Measurements from ENCODE around the gene TLE3.
"Not testable (repeated sequence)": the region's sequence is repeated elsewhere in the genome, so short reads cannot be mapped to it uniquely, and the experiment has no call there.

Gene TLE3

DNA sequence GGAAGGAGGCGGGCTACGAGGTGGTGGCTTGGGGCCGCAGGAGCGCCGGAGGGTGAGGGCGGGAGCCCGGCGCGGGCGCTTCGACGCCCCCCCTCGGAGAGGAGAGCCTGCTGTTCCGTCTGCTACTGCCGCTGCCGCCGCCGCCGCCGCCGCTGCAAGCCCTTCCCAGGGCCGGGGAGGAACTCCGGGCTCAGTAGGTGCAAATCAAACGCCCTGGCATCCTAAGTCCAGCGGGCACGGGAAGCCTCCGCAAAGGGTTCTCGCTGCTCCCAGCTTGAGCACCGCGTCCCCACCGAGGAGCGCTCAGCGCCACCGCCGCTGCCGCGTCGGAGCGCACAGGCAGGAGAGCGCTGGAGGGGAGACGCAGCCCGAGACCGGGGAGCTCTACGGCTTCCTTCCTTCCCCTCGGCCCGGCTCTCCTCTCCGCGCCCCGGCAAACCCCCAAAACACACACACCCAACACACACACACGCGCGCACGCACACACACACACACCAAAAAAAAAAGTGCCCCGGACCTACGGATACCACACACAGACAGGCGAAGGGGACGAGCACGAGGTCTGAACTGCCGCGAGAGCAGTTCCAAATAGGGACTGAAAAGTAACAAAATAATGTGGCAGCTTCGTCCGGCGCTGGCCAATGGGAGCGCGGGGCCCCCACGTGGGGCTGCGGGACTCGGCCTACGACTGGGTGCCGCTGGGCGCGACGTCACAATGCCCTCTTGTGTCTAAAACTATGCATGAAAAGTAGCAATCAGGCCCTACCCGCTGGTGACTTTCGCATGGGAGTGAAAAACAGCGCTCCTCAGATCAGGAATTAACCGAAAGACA is at the start of gene TLE3:
Gene TLE3 (minus strand): TSS at position 597 of the 832 bp plus-strand sequence. CDS start 1,119 bp downstream, outside the sequence.
- peak; percentile 94 for DNase-seq

GRCh38 chr15:70147178-70147760 is 49.6 kb upstream of the TLE3 start:
- peak; percentile 51 for DNase-seq

DNA sequence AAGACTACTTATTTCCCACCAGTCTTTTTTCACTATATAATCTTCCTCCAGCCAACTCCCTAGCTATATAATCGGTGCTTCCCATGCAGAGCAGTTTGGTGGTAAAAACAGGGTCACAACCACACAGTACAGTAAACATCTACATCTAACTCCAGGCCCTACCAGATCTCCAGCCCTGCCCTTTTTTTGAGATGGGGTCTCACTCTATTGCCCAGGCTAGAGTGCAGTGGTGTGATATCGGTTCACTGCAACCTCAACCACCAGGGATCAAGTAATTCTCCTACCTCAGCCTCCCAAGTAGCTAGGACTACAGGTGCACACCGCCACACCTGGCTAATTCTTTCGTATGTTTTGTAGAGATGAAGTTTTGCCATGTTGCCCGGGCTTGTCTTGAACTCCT is 49.1 kb upstream of the TLE3 start:
- no peak for DNase-seq

DNA sequence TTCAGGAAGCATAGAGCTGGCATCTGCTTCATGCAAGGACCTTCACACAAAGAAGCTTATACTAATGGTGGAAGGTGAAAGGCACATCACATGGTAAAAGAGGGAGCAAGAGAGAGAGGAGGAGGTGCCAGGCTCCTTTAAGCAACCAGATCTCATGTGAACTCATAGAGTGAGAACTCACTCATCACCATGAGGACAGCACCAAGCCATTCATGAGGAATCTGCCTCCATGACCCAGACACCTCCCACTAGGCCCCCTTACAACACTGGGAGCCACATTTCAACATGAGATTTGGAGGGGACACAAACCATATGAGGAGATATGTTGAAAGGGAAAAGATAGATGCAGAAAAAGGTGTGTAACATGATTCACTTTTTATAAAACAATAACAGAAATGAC is 48.4 kb upstream of the TLE3 start:
- no peak for DNase-seq

DNA sequence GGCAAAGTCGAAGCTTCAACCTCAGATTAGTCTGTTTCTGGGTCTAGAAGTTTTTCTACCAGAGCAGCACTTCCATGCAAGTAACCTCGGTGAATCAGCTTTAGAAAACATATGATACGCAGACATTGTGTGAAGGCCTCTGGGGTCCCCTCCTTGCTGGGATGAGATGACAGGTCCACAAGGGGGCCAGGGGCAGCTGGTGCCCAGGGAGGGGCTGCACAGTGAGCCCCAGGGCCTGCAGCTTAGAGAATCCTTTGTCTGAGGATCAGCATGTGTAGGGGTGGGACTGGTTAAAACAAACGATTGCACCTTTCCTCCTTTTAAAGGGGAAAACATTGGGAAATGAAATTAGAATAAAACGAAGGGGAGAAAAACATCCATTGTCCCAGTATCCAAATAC is 47.5 kb upstream of the TLE3 start:
- DNase-seq = no peak

DNA sequence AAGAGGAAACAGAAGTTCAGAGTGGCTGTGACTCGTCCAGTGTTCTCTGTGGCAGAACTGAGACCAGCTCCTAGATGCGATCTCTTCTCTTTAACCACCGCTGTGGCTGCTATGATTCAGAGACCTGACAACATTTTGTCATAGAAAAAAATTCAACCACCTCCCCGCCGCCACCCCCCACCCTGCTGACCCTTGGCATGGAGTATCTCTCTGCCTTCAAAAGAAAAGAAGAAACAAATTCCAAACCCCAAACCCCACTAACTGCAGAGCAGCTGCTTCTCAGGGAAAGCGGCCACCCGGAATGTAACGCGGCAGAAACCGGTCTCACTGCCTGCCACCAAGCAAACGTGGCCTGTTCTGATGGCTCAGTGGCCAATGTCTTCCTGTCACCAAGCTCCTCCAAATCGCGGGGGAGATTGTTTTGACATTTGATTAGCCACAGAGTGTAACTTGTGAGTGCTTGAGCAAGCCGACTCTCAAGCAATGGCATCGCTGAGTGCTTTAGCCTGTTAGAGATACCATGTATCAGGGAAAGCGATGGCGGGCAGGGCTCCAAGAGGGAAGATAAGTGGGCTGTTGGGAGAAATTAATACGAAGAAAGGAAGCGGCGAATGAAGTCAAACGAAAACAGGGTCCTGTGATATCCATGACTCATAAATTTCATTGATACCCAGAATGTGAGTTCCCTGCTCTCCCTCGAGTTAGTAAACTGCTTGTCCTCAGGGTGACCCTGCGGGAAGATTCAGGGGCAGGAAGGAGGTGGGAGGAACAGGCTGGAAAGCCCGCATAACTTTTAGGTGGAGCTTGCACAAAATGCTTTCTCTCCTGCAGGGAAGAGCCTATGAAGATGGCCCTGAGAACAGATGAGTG is 44.8 kb upstream of the TLE3 start:
- peak; percentile 41 for DNase-seq

DNA sequence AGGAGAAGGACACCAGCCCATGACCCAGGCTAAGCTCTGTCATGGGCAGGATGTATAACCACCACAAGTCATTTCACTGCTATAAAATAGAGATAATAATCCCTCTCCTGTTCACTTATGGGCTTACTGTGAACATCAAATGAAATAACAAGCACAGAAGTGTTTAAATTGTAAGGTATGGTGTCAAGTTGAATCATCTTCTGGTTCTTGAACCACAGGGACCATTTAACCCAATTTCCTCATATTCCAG is 44.3 kb upstream of the TLE3 start:
- no peak for DNase-seq

- DNase-seq = no peak
These were observed 43.8 kb upstream of the TLE3 start for GRCh38 chr15:70141376-70142071.

- peak; percentile 12 for DNase-seq
These were observed 43.0 kb upstream of the TLE3 start for GRCh38 chr15:70140543-70141375.

- no peak for DNase-seq
These were observed 42.4 kb upstream of the TLE3 start for GRCh38 chr15:70140025-70140542.

GRCh38 chr15:70137967-70138366 is 40.2 kb upstream of the TLE3 start:
- DNase-seq = no peak

DNA sequence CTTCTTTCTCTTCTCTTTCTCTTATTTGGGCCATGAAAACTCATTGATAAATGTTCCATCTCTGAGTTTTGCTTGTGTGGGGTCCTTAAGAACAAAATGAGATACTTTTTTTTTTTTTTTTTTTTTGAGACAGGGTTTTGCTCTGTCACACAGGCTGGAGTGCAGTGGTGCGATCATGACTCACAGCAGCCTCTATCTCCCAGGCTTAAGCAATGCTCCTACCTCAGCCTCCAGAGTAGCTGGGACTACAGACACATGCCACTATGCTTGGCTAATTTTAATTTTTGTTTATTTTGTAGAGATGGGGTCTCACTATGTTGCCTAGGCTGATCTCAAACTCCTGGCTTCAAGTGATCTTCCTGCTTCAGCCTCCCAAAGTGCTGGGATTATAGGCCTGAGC is 39.3 kb upstream of the TLE3 start:
- DNase-seq = not testable (repeated sequence)

GRCh38 chr15:70133781-70134421 is 36.2 kb upstream of the TLE3 start:
- DNase-seq = no peak

DNA sequence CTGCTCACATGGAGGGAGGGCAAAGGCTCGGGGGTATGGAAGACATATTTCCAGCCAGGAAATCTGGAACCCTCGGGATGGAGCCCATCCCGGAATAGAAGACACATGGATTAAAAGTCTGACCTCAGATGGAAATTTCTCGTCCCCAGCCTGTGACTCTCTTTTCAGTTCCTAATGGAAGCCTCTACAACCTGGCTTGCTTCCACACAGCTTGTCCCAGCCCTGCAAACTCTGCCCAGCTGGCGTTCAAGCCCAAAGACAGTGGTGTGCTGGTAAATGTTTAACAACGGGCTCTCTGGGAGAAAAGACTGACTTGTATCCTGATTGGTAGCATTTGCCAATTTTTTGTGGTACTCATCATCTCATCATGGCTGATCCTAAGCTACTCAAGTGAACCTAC is 35.6 kb upstream of the TLE3 start:
- DNase-seq = no peak

DNA sequence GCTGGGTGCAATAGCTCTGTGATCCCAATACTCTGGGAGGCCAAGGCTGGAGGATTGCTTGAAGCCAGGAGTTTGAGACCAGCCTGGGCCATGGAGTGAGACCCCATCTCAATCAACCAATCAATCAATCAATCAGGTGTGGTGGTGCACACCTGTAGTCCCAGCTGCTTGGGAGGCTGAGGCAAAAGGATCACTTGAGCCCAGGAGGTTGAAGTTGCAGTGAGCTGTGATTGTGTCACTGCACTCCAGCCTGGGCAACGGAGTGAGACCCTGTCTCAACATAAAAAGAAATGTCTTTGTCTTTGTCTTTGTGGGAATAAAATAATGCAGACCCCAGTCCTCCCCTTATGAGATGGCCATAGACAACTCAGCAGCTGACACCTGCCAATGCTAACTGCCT is 34.9 kb upstream of the TLE3 start:
- no peak for DNase-seq

DNA sequence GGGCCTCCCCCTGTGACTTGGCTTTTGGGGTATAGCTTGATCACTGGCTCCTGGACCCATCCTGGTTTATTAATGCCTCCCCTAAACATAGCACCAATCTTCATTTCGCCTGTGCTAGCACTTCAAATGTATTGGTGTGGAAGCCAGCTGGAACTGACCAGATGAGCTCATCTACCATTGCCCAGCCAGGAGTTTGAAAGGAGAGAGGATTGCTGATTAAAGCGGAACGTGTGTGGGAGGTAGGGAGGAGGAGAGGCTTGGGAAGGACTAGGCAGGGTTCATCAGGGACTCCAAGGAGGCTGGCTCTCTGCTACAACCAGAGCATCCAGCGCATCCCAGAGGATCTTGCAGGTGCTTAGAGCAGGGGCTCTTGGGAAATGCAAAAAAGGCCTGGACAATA is 34.4 kb upstream of the TLE3 start:
- no peak for DNase-seq

DNA sequence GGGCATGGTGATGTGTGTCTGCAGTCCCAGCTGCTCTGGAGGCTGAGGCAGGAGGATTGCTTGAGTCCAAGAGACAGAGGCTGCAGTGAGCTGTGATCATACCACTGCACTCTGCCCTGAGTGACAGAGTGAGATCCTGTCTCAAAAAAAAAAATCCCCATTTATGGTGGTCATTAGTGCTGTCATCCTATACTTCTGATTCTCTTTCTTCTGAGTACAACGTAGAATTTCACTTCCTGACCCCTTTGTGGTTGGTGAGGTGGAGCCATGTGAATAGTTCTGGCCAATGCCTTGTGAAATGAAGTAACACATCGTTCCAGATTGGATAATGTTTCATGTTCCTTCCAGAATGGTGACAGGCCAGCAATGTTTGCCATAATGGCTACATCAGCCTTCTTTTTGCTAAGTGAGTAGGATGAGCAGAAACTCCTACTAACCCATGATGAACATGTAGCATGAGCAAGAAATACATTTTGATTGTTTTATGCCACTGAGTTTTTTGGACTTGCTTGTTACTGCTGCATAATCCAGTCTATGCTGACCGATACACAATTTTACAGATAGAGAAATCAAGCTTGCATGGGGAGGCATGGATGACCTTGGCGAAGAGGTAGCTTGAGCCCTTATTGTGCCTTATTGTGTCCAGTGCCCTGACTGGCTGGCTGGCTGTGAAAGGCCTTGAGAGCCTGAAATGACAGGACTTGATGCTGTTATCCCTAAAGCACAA is 30.9 kb upstream of the TLE3 start:
- no peak for DNase-seq

DNA sequence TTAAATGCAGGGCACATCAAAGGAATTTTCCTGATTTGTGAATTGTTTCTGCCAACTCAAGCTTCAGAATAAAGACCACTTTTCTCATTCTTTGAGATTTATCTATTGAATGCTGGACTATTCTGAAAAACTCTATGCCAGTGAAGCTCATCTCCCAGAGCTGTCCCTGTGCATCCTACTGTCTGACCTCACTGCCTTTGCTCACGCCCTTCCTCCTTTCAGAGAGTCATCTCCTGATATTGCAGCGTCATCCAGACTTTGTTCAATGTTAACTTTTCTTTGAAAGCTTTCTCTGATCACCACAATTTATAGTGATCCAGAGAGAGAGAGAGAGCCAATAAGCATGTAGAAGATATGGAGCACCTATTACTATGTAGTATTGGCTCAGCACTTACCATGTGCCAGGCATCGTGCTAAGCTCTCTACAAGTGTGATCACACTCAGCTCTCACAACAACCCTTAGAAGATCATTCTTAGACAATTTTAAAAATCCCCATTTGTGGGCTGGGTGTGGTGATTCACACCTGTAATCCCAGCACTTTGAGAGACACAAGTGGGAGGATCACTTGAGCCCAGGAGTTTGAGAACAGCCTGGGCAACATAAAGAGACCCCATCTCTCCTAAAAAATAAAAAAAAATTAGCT is 30.2 kb upstream of the TLE3 start:
- no peak for DNase-seq

- no peak for DNase-seq
These were observed 29.6 kb upstream of the TLE3 start for GRCh38 chr15:70127288-70127746.

DNA sequence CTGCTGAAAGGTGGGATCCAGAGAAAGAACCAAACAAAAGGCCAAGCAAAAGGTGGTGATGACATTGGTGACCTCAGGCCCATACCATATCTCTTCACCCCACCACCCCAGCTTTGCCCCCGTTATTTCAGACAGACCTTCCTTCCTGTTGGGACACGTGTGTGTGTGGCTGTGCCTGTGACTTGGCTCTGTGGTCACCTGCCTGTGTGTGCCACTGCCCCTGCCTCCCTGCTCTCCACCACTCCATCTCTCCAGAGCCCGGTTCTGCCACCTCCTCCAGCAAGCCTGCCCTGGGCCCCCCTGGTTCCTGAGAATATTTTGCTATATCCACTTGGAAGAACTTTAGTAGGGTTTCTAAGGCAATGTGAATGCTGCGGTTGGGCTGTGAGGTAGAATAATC is 28.6 kb upstream of the TLE3 start:
- no peak for DNase-seq
